ENCODE data around the gene SRRM3.
"Not testable (repeated sequence)": the region's sequence is repeated elsewhere in the genome, so short reads cannot be mapped to it uniquely, and the experiment has no call there.

The SRRM3 gene

DNA sequence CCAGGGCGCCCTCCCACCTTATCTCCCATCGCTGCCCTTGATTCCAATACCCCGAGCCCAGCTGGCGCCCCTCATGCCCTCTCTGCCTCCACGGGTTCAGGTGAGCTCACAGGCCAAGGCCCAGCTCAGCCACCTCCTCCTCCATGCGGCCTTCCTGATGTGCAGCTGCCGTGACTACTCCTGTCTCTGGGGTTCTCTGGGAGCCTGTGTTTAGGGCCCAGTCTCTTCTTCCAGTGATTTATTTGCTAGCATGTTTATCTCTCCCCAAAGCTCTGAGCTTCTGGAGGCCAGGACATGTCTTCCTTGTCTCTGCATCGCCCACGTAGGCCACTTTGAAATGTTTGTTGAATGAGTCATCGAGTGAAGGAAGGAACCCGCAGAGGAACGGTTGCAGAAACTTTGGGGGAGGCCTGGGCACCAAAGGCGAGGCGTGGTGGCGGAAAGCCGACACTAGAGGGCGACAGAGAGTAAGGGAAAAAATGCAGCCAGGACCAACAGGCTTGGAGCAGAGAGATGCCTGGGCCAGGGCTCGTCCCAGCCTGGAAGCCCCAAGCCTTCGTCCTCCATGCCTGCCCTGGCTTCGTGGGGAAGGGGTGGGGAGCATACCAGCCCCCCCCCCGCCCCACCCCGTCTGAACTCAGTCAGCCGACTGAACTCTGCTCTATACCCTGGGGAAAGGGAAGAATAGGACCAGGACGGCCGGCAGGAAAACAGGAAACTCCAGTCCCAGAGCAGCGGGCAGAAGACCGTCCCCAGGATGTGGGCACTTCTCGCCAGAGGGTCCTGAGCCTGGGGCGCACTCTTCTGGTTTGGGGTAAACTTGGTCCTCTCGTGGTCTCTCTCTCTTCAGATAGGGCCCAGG lies 89.9 kb downstream of the SRRM3 start:
- peak; percentile 98 for DNase-seq (ENCODE audit: low read depth)

DNA sequence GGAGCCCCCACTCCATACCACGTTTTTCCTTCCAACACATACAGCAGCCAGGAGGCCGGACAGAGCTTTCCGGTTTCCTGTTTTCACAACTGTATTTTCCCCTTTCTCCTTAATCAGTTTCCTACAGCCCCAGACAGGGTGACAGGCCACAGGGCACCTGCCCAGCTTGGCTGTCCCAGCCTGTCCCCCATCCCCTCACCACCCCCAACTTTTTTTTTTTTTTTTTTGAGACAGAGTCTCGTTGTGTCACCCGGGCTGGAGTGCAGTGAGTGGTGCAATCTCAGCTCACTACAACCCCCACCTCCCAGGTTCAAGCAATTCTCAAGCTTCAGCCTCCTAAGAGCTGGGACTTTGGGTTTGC lies 90.5 kb downstream of the SRRM3 start:
- DNase-seq (ENCODE audit: low read depth) = peak; percentile 33

DNA sequence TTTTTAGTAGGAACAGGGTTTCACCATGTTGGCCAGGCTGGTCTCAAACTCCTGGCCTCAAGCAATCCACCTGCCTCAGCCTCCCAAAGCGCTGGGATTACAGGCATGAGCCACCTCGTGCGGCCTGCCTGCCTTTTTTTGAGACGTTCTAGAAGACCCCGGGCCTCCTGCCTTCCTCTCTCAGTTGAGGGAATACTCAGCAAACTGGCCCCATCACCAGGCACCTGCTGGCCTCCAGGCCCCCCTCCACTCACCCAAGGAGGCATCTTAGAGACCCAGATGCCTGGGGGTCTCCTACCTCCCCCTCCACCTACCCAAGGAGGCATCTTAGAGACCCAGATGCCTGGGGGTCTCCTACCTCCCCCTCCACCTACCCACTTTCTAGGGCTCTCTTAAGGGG lies 91.2 kb downstream of the SRRM3 start:
- not testable (repeated sequence) for DNase-seq (ENCODE audit: low read depth)

DNA sequence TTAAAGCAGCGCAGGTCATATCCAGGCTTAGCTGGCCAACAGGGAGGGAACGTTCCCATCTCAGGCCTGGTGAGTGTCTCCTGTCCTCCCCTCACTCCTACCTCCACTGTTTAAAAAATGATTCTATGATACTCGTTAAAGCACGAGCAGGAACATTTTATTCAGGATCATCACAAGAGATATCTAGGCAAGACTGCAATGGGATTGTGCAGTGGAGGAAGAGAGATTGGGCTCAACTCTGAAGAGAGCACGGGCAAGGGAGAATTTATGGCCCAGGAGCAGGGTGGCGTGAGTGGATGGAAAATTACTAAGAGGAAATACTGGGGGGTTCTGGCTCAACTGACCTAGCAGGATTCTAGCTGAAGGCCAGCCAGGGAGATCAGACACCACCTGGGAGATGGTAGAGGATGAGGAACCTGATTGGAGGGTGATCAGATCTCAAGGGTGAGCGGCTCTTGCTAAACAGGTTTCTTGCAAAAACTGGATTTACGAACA lies 91.8 kb downstream of the SRRM3 start:
- no peak for DNase-seq (ENCODE audit: low read depth)

DNA sequence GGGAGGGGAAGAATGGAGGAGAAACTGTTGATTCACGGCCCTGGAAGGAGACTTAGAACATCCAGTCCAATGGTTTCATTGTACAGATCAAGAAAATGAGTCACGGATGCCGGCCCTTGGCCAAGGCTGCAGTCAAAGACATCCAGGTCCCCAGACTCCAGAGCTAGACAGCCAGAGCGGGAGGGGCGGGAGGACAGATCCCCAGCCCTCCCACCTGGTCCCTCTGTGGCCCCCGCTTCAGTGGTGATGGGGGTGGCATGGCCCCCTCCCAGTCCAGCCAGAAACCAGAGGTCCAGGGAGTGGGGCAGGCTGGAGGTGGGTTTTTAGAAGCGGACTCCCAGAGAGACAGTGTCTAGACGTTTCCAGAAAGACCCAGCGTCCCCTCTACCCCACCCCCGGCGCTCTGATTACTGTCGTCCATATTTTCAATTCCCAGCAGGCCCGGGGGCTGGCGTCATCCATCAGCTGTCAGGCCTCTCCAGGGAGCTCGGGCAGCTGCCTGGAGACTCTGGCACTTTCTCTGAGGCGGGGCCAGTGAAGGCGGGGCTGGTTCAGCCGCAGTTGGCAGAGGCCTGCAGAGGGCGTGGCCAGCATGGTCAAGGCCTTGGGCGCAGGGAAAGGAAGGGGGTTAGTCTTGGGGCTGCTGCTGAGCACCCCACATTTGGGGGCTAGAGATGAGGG lies 92.8 kb downstream of the SRRM3 start:
- DNase-seq (ENCODE audit: low read depth) = peak; percentile 92

DNA sequence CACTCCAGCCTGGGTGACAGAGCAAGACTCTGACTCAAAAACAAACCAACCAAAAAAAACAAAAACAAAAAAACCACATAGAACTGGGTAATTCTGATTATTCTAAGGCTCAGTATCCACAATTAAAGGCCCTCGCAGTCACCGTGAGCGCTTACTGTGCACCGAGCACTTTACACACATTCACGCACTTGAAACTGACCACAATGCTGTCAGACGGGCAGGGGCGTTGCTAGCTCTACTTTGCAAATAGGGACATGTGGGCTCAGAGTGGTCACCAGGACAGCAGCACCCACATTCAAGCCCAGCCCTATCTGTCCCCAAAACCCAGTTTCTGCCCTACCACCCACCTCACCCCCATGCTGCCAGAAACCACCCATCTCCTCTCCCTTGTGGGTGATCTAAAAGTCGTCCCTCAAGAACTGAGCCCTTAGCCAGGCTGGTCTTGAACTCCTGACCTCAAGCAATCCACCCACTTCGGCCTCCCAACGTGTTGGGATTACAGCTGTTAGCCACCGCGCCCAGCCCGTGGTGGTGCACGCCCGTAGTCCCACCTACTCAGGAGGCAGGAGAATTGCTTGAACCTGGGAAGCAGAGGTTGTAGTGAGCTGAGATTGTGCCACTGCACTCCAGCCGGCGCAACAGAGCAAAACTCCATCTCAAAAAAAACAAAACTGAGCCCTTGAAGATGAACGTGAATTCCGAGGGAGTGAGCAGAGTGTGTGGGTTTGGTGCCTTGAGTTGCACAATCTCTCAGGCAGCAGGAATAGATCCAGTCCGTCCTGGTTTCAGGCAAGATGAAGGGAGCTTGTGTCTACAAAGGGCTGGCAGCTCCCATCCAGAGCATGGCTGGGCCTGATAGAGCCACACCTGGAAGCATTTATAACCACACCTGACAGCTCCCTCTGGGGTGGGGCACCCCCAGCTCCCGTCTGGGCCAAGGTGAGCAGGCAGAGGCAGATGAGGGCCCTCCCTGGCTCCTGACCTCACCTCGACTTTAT lies 95.3 kb downstream of the SRRM3 start:
- peak; percentile 37 for DNase-seq (ENCODE audit: low read depth)

DNA sequence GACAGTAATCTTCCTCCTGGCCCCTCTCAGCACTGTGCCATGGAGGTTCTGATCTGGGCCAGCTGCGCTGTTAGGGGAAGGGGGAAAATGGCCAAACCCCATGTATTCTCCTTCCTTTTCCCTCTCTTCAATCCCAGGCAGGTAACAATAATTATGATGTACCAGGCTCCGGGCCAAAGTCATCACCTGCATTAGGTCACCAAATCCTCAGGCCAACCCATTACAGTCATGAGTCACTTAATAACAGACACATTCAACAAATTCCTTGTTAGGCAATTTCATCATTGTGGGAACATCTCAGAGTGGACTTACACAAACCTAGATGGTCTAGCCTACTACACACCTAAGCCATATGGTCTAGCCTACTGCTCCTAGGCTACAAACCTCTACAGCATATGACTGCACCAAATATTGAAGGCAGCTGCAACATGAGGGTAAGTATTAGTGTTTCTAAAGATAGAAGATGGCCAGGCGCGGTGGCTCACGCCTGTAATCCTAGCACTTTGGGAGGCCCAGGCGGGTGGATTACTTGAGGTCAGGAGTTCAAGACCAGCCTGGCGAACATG lies 98.6 kb downstream of the SRRM3 start:
- DNase-seq (ENCODE audit: low read depth) = peak; percentile 76

DNA sequence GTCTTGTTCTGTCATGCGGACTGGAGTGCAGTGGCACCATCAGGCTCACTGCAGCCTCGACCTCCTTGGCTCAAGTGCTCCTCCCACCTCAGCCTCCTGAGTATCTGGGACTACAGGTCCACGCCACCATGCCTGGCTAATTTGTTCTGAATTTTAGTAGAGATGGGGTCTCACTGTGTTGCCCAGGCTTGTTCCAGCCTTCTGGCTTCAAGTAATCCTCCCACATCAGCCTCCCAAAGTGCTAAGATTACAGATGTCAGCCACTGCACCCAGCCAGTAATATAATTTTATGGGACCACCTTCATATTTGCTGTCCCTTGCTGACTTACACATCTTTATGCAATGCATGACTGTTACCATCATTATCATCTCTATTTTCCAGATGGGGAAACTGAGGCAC lies 99.3 kb downstream of the SRRM3 start:
- DNase-seq (ENCODE audit: low read depth) = no peak

DNA sequence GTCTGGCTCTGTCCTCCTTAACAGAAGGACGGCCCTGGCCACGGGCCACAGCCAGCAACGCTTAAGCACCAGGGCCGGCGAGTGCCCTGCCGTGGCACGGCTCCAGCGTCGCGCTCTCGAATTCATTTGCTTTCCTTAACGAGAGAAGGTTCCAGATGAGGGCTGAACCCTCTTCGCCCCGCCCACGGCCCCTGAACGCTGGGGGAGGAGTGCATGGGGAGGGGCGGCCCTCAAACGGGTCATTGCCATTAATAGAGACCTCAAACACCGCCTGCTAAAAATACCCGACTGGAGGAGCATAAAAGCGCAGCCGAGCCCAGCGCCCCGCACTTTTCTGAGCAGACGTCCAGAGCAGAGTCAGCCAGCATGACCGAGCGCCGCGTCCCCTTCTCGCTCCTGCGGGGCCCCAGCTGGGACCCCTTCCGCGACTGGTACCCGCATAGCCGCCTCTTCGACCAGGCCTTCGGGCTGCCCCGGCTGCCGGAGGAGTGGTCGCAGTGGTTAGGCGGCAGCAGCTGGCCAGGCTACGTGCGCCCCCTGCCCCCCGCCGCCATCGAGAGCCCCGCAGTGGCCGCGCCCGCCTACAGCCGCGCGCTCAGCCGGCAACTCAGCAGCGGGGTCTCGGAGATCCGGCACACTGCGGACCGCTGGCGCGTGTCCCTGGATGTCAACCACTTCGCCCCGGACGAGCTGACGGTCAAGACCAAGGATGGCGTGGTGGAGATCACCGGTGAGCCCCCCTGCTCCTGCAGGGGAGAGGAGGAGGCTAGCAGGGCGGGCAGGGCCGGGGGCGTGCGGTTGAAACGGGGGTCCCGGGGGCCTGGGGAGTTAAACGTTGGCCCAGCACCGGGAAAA lies 100.9 kb downstream of the SRRM3 start, which contains the start of gene HSPB1:
HSPB1 (plus strand) TSS at position 327 of the 855 bp plus-strand sequence; CDS start at position 367, 40 bp downstream.
- peak; percentile 75 for DNase-seq (ENCODE audit: low read depth)

DNA sequence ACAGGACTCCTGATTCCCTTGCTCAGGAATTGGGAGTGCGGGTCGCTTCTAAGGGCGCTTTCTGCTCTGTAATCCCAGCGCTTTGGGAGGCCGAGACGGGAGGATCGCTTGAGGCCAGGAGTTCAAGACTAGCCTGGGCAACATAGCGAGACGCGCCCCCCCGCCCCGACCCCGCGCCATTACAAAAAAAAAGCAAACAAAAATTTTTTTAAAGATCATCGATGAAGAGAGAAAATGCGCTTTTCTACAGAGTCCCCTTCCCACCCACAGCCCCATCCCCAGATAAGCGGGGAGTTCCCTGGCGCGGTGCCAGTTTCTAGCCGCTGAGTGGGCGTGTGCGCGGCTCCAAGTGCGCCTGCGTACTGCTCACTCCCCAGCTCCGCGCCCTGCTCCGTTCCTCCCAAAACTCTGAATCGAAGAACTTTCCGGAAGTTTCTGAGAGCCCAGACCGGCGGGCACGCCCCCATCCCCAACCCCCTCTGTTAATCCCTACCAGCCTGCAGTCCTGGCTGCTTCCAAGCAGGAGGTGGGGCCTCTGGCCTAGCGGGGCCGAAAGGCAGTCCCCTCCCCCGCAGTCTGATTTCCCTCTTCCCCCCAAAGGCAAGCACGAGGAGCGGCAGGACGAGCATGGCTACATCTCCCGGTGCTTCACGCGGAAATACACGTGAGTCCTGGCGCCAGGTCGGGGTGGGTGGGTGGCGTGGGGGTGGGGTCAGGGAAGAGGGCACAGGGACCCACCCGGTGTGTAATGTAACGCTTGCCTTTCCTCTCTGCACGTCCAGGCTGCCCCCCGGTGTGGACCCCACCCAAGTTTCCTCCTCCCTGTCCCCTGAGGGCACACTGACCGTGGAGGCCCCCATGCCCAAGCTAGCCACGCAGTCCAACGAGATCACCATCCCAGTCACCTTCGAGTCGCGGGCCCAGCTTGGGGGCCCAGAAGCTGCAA lies 101.8 kb downstream of the SRRM3 start:
- peak; percentile 90 for DNase-seq (ENCODE audit: low read depth)

DNA sequence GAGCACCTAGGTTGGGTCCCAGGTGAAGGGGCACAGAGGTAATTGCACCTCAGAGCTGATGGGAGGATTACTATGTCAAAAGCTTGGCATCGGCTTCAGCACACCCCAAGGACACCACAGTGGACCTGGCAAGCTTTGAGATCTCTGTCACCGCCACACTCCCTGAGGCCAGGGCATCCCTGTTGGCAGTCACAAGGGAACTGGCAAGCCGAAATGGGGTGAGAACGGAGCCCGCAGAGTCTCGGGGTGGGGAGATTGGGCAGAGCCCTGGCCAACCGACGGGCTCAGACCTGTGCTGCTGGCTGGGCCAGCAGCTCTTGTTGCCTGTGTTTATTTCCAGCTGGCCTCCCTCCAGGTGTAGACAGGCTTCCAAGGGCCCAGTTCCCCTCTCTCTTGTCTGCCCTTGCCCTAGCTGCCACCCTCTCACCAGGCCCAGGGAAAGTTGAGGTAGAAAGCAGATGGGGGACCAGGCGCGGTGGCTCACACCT lies 103.2 kb downstream of the SRRM3 start:
- DNase-seq (ENCODE audit: low read depth) = no peak

DNA sequence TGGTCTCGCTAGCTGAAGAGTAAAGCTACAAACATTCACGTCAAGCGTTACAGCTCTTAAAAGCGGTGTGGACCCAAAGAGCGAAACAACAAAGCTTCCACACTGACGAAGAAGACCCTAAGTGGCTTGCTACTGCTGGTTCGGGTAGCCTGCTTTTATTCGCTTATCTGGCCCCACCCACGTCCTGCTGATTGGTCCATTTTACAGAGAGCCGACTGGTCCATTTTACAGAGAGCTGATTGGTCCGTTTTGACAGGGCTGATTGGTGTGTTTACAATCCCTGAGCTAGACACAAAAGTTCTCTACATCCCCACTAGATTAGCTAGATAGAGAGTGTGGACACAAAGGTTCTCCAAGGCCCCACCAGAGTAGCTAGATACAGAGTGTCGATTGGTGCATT lies 107.2 kb downstream of the SRRM3 start:
- not testable (repeated sequence) for DNase-seq (ENCODE audit: low read depth)

DNA sequence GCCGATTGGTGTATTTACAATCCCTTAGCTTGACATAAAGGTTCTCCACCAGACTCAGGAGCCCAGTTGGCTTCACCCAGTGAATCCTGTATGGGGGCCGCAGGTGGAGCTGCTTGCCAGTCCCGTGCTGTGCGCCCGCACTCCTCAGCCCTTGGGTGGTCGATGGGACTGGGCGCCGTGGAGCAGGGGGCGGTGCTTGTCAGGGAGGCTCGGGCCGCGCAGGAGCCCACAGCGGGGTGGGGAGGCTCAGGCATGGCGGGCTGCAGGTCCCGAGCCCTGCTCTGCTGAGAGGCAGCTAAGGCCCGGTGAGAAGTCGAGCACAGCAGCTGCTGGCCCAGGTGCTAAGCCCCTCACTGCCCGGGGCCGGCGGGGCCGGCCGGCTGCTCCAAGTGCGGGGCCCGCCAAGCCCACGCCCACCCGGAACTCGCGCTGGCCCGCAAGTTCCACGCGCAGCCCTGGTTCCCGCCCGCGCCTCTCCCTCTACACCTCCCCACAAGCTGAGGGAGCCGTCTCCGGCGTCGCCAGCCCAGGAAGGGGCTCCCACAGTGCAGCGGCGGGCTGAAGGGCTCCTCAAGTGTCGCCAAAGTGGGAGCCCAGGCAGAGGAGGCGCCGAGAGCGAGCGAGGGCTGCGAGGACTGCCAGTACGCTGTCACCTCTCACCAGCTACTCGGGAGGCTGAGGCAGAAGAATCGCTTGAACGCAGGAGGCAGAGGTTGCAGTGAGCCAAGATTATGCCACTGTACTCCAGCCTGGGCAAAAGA lies 107.8 kb downstream of the SRRM3 start:
- DNase-seq (ENCODE audit: low read depth) = not testable (repeated sequence)

DNA sequence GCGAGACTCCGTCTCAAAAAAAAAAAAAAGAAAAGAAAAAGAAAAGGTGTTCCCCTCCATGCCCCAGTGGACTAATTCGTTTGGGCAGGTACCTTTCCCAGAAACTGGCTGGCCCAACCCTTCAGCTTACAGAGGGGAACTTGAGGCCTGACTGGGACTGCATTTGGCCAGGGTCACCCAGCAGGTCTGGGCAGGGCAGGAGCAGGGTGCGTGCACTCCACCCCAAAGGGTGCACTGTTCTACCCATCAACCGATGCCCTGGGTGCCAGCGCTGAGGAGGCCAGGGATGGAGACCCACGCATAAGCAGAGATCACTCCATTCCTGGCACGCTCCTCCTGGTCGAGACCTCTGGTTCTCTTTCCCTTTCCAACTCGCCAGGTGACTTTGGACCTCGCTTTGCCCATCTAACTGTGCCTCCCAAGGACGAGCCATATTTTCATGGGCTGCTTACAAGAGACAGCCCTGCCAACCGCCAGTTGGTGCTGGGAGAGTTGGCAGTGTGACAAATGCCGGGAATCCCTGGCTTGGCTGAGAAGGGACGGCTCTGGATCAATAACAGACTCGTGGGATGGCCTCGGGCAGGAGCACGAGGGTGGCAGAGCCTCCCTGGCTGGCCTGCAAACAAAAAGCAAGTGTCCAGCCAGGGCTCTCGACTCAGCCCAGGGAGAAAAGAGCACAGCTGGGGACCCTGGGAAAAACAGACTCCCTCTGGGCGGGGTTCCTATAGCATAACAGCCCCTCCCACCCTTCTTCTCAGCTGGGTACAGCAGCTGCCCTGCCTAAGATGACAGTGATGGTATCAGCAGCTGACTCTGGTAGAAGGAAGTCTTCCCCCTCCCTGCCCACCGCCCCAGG lies 108.6 kb downstream of the SRRM3 start:
- DNase-seq (ENCODE audit: low read depth) = no peak

DNA sequence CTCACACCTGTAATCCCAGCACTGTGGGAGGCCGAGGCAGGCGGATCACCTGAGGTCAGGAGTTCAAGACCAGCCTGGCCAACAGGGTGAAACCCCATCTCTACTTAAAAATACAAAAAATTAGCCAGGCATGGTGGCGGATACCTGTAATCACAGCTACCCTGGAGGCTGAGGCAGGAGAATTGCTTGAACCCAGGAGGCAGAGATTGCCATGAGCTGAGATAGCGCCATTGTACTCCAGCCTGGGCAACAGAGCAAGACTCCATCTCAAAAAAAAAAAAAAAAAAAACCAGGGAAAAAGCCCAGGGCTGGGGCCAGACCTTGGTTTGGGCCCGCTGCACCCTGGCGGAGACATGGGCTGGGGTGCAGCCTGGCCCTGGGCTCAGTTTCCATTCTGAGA lies 110.1 kb downstream of the SRRM3 start:
- not testable (repeated sequence) for DNase-seq (ENCODE audit: low read depth)

DNA sequence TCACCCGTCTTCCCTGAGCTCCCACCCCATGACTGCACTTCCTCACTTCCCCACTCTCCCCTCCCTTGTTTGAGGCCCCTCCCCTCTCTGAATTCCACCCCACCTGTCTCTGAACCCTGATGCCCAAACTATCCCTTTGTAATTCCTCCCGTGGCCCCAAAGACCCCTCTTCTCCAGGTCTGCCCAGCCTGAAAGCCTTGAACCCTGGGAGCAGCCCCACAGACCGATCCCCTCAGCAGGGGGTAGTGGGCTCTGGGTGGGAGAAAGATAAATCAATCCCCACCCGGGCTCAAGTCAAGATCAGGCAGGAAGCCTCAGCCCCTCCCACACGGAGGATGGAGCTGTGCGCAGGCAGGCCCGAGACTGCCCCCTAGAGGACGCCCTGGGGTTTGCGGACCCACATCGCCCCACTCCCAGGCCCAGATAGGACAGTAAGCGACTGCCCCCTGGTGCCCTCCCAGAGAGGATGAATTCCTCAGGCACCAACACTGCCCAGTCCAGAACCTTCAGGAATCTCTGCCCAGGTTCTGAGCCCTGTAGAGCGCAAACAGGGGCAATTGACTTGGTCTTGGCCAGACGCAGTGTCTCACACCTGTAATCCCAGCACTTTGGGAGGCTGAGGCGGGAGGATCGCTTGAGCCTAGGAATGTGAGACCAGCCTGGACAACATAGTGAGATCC lies 112.5 kb downstream of the SRRM3 start:
- peak; percentile 90 for DNase-seq (ENCODE audit: low read depth)

DNA sequence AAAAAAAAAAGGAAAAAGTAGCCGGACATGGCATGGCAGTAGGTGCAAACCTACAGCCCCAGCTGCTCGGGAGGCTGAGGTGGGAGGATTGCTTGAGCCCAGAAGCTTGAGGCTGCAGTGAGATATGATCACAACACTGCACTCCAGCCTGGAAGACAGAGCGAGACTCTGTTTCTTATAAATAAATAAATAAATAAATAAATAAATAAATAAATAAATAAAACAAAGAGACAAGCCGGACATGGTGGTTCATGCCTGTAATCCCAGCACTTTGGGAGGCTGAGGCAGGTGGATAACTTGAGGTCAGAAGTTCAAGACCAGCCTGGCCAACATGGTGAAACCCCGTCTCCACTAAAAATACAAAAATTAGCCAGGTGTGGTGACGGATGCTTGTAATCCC lies 113.0 kb downstream of the SRRM3 start:
- not testable (repeated sequence) for DNase-seq (ENCODE audit: low read depth)

Data from ELR (cell line).